K562 (cell line): ENCODE results near the gene HAPLN2. TPM values are rescaled to one million over a fixed set of nuclear protein-coding genes. Genes with fewer than 3 reads are reported as not detected.
A peak's percentile ranks its signal among the peaks of the same experiment; 100 is the strongest.

ENCODE experiments used
- GABPB1 ChIP-seq: sonication (generic); formaldehyde crosslinking; IDR thresholded peaks from 2 replicates; pipeline ENCODE4 v1.8.0; 2022; ENCODE audit warnings: mild to moderate bottlenecking, missing genetic modification reagents
- HSF4 ChIP-seq: fragments of 250-450 bp; sonication (Bioruptor Pico); IDR thresholded peaks from 2 replicates; pipeline ENCODE4 v2.1.2; 2022; ENCODE audit warnings: mild to moderate bottlenecking, moderate library complexity, borderline replicate concordance
- JUN ChIP-seq, 2 experiments: sonication (generic) in 1 of 2; formaldehyde crosslinking in 1 of 2; IDR thresholded peaks; 2 replicates each; pipeline versions ENCODE4 v1.6.1 to v1.8.0; 2012 to 2022; ENCODE audit warnings: borderline replicate concordance in 2 of 2, mild to moderate bottlenecking in 2 of 2, improper control_type of control experiment in 1 of 2, low read depth in 1 of 2, low read length in 1 of 2, missing genetic modification reagents in 1 of 2
- MEF2A ChIP-seq: IDR thresholded peaks from 2 replicates; pipeline ENCODE4 v1.6.1; 2011; ENCODE audit warnings: low read depth, mild to moderate bottlenecking, low read length, moderate library complexity; ENCODE audit not compliant: control insufficient read depth
- MEIS2 ChIP-seq: fragments of 450-650 bp; IDR thresholded peaks from 2 replicates; pipeline ENCODE4 v1.6.1; 2014; ENCODE audit warnings: mild to moderate bottlenecking; ENCODE audit not compliant: partially characterized antibody
- MXI1 ChIP-seq: IDR thresholded peaks from 2 replicates; pipeline ENCODE4 v1.6.1; 2011; ENCODE audit warnings: low read depth, mild to moderate bottlenecking, improper control_type of control experiment, low read length
- RBM17 ChIP-seq: fragments of 200-400 bp; formaldehyde crosslinking; IDR thresholded peaks from 2 replicates; pipeline ENCODE4 v1.6.1; 2017; ENCODE audit warnings: low read depth, mild to moderate bottlenecking, low read length, borderline replicate concordance
- SMAD3 ChIP-seq: fragments of 450-650 bp; formaldehyde crosslinking; conservative IDR thresholded peaks from 2 replicates; pipeline ENCODE4 v1.4.0; 2020; ENCODE audit warnings: mild to moderate bottlenecking
- SRSF1 ChIP-seq: fragments of 200-400 bp; formaldehyde crosslinking; IDR thresholded peaks from 2 replicates; pipeline ENCODE4 v1.6.1; 2017; ENCODE audit warnings: mild to moderate bottlenecking, low read depth, low read length, moderate library complexity
- ZNF347 ChIP-seq: fragments of 450-650 bp; formaldehyde crosslinking; IDR thresholded peaks from 2 replicates; pipeline ENCODE4 v1.4.0; 2020; ENCODE audit warnings: low read depth, mild to moderate bottlenecking, moderate library complexity
- polyA plus RNA-seq, 8 experiments: library from polyadenylated mRNA; depleted of rRNA in 4 of 8; stranded (reverse) in 5 of 8; unstranded in 3 of 8; fragments of >200 nt; fragmentation: Nextera tagmentation in 2 of 8; fragmentation: Illumina TruSeq in 1 of 8; extraction: Ambion mirVana in 2 of 8; extraction: Trizol in 1 of 8; gene quantifications; 2 replicates each; pipeline versions ENCODE4 v1.2.1 to v1.2.3, GENCODE V29; 2011 to 2014; ENCODE audit warnings: inconsistent platforms in 1 of 8, missing spikeins in 1 of 8
- total RNA-seq, 7 experiments: library from RNA; depleted of rRNA in 6 of 7; stranded (reverse); fragments of >200 nt in 6 of 7; fragmentation: Illumina TruSeq in 2 of 7; extraction: Trizol in 2 of 7; gene quantifications; 2 replicates each; pipeline versions ENCODE4 v1.2.1 to v1.2.3, GENCODE V29; 2011 to 2021; ENCODE audit warnings: low replicate concordance in 1 of 7
- TF ChIP-seq, protein P1 (sequence below): sonication (generic); formaldehyde crosslinking; IDR thresholded peaks from 2 replicates; pipeline ENCODE4 v1.8.1; 2023; ENCODE audit warnings: missing genetic modification reagents, mild to moderate bottlenecking, borderline replicate concordance
- TF ChIP-seq, protein P2 (sequence below): fragments of 150-350 bp; conservative IDR thresholded peaks from 2 replicates; pipeline ENCODE4 v1.6.1; 2014; ENCODE audit warnings: low read length
- TF ChIP-seq, protein P3 (sequence below), 2 experiments: IDR thresholded peaks in 1 of 2; conservative IDR thresholded peaks in 1 of 2; 2 replicates each; pipeline ENCODE4 v1.6.1; 2016; ENCODE audit warnings: low read depth in 2 of 2, mild to moderate bottlenecking in 1 of 2, missing compliant biosample characterization in 1 of 2, missing genetic modification characterization in 1 of 2, moderate library complexity in 1 of 2
- TF ChIP-seq, protein P4 (sequence below): sonication (generic); formaldehyde crosslinking; IDR thresholded peaks from 2 replicates; pipeline ENCODE4 v1.8.0; 2022; ENCODE audit warnings: mild to moderate bottlenecking, missing genetic modification reagents

Gene HAPLN2
- total and polyA plus RNA-seq, 9 of the 15 experiments (the other 6 are each of a cell fraction or from before 2014, with no cell fraction given): 0.14 to 5.2 (median 3.8) TPM; not detected in 4

DNA sequence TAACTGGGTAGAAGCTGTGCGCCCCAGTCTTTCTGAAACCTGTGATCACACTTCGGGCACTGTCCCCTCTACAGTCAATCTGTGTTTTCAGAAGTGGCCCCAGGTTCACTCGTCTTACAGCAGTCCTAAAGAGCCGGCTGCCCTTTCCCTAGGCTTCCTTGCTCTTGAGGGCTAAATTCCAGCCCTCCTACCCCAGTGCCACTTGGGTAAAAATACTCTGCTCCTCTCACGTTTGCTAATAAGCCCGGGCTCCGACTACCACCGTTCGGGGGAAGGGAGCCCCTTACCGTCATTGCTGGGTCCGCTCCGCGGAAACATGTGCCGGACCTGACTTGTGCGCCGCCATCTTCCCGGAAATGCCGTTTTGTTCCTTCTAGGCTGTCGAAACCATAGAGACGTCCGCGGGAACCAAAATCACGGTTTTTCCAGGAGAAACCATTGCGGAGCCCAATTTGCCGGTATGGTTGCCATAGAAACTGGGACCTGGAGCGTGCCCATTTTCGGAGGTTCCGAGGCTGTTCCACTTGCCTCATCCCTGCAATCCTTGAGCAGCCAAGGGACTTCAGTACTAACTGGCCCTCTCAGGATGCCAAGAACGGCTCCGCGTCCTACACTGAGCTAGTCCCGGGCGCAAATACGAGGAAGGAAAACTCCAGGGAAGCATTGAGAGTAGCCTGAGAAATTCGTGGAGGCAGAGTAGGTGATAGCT is 17.9 kb upstream of the HAPLN2 start, which contains the start of gene GPATCH4 (continued):
- TF ChIP-seq, protein P1, sequence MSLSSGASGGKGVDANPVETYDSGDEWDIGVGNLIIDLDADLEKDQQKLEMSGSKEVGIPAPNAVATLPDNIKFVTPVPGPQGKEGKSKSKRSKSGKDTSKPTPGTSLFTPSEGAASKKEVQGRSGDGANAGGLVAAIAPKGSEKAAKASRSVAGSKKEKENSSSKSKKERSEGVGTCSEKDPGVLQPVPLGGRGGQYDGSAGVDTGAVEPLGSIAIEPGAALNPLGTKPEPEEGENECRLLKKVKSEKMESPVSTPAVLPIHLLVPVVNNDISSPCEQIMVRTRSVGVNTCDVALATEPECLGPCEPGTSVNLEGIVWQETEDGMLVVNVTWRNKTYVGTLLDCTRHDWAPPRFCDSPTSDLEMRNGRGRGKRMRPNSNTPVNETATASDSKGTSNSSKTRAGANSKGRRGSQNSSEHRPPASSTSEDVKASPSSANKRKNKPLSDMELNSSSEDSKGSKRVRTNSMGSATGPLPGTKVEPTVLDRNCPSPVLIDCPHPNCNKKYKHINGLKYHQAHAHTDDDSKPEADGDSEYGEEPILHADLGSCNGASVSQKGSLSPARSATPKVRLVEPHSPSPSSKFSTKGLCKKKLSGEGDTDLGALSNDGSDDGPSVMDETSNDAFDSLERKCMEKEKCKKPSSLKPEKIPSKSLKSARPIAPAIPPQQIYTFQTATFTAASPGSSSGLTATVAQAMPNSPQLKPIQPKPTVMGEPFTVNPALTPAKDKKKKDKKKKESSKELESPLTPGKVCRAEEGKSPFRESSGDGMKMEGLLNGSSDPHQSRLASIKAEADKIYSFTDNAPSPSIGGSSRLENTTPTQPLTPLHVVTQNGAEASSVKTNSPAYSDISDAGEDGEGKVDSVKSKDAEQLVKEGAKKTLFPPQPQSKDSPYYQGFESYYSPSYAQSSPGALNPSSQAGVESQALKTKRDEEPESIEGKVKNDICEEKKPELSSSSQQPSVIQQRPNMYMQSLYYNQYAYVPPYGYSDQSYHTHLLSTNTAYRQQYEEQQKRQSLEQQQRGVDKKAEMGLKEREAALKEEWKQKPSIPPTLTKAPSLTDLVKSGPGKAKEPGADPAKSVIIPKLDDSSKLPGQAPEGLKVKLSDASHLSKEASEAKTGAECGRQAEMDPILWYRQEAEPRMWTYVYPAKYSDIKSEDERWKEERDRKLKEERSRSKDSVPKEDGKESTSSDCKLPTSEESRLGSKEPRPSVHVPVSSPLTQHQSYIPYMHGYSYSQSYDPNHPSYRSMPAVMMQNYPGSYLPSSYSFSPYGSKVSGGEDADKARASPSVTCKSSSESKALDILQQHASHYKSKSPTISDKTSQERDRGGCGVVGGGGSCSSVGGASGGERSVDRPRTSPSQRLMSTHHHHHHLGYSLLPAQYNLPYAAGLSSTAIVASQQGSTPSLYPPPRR (CRISPR knock-in tag): no peak
- no peak for TF ChIP-seq SRSF1
- TF ChIP-seq ZNF347 (CRISPR knock-in tag): no peak
- TF ChIP-seq, protein P2, sequence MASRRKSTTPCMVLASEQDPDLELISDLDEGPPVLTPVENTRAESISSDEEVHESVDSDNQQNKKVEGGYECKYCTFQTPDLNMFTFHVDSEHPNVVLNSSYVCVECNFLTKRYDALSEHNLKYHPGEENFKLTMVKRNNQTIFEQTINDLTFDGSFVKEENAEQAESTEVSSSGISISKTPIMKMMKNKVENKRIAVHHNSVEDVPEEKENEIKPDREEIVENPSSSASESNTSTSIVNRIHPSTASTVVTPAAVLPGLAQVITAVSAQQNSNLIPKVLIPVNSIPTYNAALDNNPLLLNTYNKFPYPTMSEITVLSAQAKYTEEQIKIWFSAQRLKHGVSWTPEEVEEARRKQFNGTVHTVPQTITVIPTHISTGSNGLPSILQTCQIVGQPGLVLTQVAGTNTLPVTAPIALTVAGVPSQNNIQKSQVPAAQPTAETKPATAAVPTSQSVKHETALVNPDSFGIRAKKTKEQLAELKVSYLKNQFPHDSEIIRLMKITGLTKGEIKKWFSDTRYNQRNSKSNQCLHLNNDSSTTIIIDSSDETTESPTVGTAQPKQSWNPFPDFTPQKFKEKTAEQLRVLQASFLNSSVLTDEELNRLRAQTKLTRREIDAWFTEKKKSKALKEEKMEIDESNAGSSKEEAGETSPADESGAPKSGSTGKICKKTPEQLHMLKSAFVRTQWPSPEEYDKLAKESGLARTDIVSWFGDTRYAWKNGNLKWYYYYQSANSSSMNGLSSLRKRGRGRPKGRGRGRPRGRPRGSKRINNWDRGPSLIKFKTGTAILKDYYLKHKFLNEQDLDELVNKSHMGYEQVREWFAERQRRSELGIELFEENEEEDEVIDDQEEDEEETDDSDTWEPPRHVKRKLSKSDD: no peak
- 0 out of 2 replicates have a peak, but pooled peaks have one; percentile 21 for TF ChIP-seq MEF2A
- TF ChIP-seq MXI1: peak; percentile 98
- peak; percentile 72; the same call in 1 of the 2 replicates for TF ChIP-seq JUN (IDR thresholded peaks at IDR 0.05; ENCODE audit: borderline replicate concordance, low read depth, low read length)
- TF ChIP-seq JUN (CRISPR knock-in tag; IDR thresholded peaks at IDR 0.05; ENCODE audit: borderline replicate concordance): no peak
- peak; percentile 93 for TF ChIP-seq GABPB1
- 0 out of 2 replicates have a peak, but pooled peaks have one; percentile 6 for TF ChIP-seq HSF4 (CRISPR knock-in tag)
- TF ChIP-seq RBM17: no peak
- TF ChIP-seq MEIS2: no peak
- TF ChIP-seq, protein P3, sequence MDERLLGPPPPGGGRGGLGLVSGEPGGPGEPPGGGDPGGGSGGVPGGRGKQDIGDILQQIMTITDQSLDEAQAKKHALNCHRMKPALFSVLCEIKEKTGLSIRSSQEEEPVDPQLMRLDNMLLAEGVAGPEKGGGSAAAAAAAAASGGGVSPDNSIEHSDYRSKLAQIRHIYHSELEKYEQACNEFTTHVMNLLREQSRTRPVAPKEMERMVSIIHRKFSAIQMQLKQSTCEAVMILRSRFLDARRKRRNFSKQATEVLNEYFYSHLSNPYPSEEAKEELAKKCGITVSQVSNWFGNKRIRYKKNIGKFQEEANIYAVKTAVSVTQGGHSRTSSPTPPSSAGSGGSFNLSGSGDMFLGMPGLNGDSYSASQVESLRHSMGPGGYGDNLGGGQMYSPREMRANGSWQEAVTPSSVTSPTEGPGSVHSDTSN (CRISPR knock-in tag; IDR thresholded peaks at IDR 0.05; ENCODE audit: low read depth): no peak
- TF ChIP-seq, protein P3 (tag; conservative IDR thresholded peaks at IDR 0.05; ENCODE audit: low read depth): no peak
- TF ChIP-seq, protein P4, sequence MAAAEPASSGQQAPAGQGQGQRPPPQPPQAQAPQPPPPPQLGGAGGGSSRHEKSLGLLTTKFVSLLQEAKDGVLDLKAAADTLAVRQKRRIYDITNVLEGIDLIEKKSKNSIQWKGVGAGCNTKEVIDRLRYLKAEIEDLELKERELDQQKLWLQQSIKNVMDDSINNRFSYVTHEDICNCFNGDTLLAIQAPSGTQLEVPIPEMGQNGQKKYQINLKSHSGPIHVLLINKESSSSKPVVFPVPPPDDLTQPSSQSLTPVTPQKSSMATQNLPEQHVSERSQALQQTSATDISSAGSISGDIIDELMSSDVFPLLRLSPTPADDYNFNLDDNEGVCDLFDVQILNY (CRISPR knock-in tag): no peak; the same call in 1 of the 2 replicates
- TF ChIP-seq SMAD3 (CRISPR knock-in tag): no peak
